ENCODE data around the gene KDM6A. TPM values are rescaled to one million over a fixed set of nuclear protein-coding genes. Genes with fewer than 3 reads are reported as not detected.

Gene KDM6A
- total RNA-seq, 1 donor from 2014 or later = 30.3 TPM

DNA sequence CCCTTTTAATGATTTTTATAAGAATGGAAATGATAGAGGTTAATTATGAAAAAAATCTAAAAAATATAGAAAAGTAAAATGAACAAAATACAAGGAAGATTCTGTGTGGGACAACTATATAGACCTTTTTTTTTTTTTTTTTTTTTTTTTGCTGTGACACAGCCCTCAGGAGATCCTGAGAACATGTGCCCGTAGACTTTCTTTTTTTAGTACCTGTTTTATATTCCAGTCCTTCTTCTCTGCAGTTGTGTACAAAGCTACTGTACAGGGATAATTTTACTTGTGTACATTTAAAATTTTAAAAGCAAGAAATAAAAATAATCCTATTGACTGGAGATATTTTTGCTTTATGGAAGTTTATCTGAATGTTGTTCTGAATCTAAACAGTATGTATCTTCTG is 85.5 kb downstream of the KDM6A start:
- intact Hi-C loops (cut with micrococcal nuclease) = no loop called here

DNA sequence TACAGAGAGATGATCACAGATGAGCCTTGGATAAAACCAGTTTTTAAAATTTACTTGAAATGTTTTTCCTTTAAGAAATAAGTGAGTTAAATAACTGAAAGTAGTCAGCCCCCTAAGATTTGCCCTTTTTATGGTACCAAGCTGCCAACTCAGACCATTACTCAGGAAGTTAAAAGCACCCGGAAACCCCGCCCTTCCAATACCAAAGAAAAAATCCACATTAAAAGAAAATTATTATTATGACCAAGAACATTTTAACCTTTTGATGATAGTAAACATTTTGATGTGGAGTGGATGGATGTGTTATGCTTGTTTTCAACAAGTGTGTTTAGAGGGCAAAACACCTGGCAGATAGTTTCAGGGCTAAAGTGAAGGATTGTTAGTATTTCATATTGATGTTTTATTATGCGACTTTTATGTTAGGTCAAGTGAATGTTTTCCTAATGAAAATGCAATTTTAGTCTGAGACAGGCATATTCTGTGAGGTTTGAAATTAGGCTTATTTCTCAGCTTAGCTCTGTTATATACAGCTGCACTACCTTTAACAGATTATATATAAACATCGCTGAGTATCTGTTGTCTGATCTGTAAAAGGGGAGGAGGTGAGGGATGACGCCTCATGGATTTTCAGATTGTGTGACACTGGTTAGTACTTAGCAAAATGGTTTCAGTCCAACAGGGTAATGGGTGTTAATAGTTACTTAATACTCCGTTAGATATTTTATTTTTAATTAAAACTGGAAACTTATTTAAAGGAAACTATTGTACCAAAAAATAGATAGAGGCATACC is 89.0 kb downstream of the KDM6A start:
- intact Hi-C loops (cut with micrococcal nuclease) = no loop called here

DNA sequence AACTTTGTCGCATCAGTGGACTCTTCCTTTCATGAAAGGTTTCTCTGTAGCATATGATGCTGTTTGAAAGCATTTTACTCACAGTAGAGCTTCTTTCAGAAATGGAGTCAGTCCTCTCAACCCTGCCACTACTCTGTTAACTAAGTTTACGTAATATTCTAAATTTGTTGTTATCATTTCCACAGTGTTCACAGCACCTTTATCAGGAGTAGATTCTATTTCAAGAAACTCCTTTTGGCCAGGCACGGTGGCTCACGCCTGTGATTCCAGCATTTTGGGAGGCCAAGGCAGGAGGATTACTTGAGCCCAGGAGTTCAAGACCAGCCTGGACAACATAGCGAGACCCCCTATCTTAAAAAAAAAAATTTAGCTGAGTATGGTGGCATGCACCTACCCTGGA is 90.0 kb downstream of the KDM6A start:
- intact Hi-C loops (cut with micrococcal nuclease) = no loop called here

DNA sequence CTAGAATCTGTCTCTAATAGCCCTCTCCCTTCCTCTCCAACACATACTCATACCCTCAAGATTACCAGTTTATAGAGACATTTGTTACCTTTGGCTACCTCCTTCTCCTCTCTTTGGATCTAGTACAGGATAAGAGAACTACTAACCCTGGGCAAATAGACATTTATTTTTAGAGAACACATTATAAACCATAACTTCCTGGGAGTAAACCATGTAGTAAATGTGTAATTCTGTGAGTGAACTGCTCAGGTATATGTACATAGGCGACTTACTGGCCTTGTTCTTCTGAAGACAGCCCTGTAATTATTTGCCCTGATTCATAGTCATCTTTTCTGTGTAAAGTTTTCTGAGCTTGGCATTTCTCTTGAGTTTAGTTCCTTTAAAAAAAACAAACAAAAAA is 94.2 kb downstream of the KDM6A start:
- intact Hi-C loops (cut with micrococcal nuclease) = no loop called here

DNA sequence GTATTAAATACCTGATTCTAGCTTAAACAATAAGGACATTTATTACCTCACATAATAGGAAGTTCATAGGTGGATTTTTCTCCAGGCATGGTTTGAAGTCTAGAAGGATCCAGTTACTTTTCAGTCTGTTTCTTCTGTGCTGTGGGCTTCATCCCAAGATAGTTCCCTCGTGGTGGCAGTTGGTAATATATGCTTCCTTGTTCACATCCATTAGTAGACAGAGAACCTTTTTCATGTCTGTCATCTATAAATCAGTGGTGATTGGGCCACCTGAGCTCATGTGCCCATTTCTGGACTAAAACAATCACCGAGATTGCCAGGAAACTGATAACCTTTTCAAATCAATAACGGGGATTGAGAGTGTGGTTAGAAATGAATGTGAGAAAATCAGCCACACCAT is 97.7 kb downstream of the KDM6A start:
- intact Hi-C loops (cut with micrococcal nuclease) = no loop called here

DNA sequence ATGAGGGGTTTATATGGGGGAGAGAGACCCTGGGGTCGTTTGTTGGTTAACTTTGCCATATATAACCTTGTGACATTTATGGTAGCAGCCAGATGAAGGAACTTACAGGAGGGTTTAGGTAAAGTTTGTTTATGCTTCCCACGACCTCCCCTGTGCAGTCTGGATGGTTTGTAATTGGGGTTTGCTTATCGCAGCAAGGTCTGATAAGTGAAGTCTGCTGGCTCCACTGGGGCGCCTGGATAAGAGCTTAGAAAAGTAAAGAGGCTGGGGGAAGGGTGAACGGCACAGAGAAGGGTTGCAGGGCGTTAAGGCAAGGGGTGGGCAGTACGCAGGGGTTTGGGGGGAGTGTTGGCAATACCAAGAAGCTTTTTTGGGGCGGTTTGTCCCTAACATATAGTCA is 98.7 kb downstream of the KDM6A start:
- intact Hi-C loops (cut with micrococcal nuclease) = no loop called here

DNA sequence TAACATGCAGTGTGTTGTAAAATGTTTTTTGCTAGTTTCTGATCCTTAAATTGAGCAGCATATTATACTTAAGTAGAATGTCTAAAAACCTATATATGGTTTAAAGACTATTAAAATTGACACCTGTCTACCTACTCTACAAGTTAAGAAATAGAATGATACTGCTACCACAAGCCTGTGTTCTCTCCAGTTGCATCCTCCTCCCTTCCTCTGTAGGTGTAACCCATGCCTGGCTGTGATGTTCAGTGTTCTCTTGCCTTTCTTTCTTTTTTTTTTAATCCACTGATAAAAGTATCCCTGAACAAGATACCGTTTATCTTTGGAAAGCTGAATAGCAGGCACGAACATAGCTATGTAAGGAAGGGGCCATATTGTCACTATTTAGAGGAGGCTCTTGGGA is 99.1 kb downstream of the KDM6A start:
- intact Hi-C loops (cut with micrococcal nuclease) = no loop called here

DNA sequence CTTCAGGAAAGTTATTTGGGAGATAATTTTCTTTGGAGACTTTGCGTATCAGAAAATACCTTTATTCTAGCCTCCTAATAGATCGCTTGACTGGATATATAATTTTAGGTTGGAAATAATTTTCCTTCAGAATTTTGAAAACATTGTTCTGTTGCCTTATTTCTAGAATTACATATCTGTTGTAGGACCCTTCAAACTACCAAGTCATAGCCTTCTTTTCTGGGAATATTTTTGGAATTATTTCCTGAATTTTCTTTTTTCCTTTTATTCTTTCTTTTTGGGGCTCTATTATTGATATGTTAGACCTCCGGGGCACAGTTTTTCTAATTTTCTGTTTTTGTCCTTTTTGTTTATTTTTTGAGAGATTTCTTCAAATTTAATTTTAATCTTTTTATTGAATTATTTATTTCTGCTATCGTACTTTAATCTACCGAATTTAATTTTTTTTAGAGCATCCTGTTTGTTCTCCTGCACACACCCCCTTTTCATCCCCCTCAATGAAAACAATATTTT is 100.5 kb downstream of the KDM6A start:
- intact Hi-C loops (cut with micrococcal nuclease) = no loop called here

DNA sequence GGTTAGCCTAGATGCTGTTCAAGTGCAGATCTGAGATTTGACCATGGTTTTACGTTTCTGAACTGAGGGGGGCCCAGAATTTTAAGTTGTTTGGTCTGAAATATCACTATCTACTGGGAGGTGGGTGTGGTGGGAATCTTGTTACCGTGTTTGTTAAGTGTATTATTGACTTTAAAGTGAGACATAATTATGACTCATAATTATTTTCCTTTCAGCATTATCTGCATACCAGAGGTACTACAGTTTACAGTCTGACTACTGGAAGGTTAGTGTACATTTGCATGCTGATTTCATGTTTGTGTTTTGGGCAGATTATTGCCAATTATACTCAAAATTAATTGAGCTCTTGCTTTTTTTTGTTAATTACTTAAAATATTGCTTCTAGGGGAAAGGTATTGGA is 101.5 kb downstream of the KDM6A start:
- intact Hi-C loops (cut with micrococcal nuclease) = no loop called here

DNA sequence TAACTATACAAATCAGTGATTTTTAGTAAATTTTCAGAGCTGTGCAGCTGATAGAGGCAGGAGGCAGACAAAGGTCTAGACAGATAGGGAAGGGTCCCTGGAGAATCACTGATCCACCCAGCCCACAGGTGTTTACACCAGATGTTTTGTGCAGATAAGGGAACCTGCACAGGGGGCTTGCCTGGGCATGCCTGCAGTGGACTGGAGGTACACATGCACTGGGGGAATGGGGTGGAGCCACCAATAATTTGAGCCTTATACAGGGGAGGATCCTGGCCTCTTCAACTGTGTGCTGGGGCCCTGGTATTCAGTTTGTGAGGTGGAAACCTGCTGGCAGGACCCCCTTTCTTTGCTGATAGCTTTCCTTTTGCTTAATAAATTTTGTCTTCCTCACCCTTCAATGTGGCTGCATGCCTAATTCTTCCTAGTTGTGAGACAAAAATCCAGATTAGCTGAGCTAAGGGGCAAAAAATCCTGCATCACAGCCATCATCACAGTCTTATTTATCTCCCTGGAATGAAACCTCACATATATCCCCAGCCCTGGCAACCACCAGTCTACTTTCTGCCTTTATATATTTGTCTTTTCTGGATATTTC is 102.8 kb downstream of the KDM6A start:
- intact Hi-C loops (cut with micrococcal nuclease) = no loop called here

DNA sequence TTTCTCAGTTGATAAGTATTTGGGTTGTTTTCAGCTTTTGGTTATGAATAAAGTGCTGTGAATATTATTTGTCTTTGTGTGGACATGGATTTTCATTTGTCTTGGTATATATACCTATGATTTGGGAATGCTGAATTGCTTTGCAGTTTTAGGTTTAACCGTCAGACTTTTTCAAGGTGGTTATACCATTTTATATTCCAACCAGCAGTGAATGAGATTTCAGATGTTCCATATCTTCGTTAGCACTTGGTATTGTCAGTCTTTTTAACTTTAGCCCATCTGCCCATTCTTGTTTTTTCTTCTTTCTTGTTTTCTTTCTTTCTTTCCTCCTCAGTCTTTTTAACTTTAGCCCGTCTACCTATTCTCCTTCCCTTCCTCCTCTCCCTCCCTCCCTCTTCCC is 106.0 kb downstream of the KDM6A start:
- intact Hi-C loops (cut with micrococcal nuclease) = no loop called here

DNA sequence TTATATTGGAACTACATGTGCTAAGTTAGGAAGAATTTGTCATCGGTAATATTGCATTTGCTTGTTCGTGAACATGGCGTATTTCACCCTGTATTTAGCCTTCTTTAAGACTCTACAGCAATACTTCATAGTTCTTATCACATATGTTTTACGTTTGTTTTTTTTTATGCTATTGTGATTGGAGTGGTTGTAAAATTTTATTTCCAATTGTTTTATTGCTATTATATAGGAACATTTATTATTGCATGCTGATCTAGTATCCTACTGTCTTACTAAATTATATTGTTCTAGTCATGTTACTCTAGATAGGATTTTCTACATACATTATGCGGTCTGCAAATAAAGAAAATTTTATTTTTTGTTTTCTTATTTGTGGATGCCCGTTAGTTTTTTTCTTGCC is 107.4 kb downstream of the KDM6A start:
- intact Hi-C loops (cut with micrococcal nuclease) = no loop called here

DNA sequence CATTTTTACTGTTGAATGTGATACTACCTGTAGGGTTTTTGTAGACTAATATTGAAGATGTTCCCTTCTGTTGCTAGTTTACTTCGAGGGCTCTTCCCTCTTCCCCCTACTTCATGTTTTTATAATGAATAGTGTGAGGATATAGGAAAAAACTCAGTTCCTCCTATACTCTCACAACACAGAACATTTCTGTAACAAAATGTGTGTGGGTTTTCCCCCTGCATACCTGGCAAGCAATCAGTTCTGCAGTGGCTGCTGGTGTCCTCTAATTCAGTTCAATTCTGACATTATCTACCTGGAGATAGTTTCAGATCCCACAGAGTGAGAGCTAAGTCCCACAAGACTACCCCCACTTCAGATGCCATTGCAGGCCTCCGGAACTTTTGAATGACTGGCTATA is 107.9 kb downstream of the KDM6A start:
- intact Hi-C loops (cut with micrococcal nuclease) = no loop called here

DNA sequence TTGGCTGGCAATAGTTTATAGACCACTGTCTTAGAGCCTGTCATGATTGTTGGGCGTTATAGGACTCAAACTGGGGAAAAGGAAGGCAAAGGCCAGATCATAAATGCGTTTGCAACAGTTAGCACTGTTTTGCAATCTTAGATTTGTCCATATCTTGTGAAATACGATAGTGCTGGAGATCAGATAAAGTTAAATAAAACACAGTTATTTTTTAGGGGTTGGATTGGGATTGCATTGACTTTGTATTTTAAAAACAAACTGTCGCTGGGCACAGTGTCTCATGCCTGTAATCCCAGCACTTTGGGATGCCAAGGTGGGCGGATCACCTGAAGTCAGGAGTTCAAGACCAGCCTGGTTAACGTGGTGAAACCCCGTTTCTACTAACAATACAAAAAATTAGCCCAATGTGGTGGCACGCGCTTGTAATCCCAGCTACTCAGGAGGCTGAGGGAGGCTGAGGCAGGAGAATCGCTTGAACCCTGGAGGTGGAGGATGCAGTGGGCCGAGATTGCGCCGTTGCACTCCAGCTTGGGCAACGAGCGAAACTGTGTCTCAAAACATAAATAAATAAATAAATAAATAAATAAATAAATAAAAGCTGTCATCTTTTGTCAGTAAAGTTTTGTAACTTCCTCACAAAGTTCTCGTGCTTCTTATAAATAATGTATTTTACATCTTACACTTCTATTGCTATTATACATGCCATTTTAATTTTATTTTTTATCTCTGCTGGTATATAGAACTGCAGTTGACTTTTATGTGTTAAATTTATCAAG is 117.2 kb downstream of the KDM6A start:
- intact Hi-C loops (cut with micrococcal nuclease) = no loop called here

DNA sequence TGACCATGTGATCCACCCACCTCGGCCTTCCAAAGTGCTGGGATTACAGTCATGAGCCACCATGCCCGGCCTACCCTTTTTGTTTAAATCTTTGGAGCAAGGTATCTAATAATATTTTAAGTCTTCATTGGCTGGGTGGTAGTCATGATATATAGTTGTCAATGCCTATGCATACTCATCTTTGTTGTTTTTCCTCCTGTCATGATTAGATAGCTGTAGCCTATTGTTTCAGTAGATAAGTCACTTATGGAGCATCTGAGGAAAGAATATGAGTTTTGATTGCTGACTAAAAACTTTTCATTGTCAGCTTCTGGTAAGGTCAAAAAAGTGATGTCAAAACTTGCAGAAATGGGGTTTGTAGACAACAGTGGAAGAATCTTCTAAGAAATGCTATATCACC is 119.8 kb downstream of the KDM6A start:
- intact Hi-C loops (cut with micrococcal nuclease) = no loop called here

DNA sequence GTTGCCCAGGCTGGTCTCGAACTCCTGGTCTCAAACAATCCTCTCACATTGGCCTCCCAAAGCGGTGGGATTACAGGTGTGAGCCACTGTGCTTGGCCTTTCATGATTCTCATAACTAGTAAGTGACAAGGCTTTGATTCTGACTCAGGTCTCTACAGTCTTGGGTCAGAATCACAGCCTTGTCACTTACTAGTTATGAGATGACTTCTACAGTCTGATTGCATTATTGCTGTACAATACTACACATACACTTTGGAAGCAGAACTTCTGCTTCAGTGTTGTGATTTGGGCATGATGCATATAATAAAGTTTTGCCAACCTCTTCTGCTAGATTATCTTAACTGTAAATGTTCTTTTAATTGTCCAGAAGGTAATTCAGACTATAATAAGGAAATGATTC is 123.3 kb downstream of the KDM6A start:
- intact Hi-C loops (cut with micrococcal nuclease) = no loop called here

DNA sequence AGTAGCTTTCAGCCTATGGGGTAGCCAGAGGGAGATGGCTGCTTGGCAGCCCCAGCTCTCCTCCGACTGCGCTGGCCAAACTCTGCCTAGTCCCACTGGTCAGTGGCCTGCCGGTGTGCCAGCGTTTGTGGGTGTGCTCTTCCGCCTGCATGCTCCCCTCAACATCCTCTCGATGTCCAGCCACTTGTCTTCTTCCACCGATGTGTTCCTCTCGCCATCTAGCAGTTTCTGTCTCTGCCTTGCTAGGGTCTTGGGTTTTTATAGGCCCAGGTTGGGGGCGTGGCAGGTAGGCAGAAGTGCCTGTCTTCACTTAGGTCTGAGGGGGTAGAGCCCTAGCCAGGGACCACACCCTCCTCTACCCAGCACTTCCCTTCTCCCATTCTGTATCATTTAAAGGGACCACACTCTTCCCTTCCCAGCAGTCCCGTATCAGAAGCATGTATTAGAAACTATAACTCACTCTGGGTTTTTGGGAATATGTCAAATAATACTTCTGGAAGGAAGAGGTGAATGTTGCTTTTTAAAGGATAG is 124.4 kb downstream of the KDM6A start:
- intact Hi-C loops (cut with micrococcal nuclease) = no loop called here

DNA sequence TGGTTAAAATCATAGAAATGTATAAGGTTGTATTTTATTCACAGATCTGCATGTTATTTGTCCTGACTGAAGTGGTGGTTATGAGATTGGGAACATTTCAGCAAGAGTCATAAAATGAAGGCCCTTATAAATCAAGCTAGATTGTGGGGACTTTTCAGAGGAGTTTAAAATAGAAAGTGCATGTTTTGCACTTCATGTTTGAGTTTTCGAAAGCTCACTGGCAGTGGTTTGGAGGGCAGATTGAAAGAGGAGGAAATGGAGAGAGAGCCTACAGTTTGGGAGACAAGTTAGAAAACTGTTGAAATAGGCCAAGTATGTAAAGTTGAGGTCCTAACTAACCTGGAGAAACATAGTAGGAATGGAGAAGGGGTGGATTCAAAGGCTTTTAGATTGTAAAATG is 124.9 kb downstream of the KDM6A start:
- intact Hi-C loops (cut with micrococcal nuclease) = loop anchor here (2.0 kb wide), 1 partner anchor 123 kb away; no protein-coding TSS in a partner anchor

DNA sequence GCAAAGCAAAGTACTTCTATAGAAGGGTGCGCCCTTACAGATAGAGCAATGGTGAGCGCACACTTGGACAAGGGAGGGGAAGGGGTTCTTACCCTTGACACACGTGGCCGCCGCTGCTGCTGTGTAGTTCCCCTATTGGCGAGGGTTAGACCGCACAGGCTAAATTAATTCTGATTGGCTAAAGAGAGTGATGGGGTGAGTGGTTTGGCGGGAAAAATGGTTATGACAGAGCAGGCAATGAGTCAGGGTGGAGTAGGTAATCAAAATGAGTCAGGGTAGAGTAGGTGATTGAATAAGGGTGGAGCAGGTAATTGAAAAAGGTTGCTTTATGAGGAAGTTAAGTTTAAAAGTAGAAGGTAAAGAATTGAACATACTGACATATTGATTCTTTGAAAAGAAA is 126.2 kb downstream of the KDM6A start:
- intact Hi-C loops (cut with micrococcal nuclease) = loop anchor here (1.0 to 2.0 kb wide), 2 partner anchors 69 to 124 kb away; no protein-coding TSS in a partner anchor

DNA sequence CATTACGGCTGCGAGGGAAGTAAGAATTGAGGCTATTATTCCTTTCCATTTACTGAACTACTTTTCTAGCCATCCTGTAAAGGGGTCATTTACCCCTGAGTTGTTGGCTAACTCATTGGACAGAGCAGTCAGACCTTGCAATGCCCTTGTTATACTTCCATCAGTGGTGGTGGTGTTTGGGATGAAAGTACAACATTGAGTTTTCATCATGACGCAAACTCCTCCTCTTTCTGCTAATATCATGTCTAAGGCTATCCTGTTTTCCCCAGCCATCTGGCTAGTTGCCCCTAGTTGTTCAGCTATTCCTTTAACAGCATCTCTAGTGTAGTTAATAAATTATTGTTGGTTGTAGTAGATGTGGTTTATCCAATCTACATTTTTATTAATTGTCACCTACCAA is 126.9 kb downstream of the KDM6A start:
- intact Hi-C loops (cut with micrococcal nuclease) = loop anchor here (1.0 to 2.0 kb wide), 2 partner anchors 68 to 125 kb away; no protein-coding TSS in a partner anchor

DNA sequence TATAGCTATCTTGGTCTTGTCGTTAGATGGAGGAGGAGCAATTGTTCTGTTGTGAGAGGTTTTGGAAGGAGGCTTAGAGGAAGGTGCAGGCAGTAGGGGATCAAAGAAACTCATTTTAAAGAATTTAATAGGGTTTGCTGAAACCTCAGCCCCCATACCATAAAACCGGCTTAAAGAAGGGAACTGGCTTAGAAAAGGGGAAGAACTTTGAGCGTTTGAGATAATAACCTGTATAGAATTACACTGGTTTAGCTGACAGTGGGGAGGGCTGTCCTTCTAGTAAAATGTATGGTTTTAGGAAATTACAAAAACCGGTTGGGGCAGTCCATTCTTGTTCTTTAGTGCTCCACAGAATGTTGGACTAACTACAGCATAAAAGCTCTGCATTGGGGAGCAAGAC is 128.1 kb downstream of the KDM6A start:
- intact Hi-C loops (cut with micrococcal nuclease) = no loop called here

DNA sequence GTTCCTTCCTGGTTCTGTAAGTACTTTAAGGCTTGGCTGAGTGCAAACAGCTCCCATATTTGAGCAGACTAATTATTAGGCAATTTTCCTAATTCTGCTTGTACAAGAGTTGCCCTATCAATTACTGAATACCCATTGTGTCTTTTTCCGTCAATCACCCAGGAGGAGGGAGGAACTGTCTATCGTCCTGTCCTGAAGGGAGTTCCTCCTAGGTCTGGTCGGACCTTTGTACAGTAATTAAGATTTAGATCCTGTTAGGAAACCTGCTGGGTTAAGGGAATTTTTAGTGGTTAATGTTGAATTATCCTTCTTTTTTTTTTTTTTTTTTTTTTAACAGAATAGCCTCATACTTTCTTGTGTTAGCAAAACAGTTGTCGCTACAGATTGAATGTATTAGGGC is 130.1 kb downstream of the KDM6A start:
- intact Hi-C loops (cut with micrococcal nuclease) = no loop called here
